Activated naive CD4-positive, alpha-beta T cell treated with anti-CD3 and anti-CD28 coated beads, Interleukin-2, amount 50 U/mL, for 72 hours (primary cell): ENCODE results near the gene HOXD13. TPM values are rescaled to one million over a fixed set of nuclear protein-coding genes. Genes with fewer than 3 reads are reported as not detected.
A peak's percentile ranks its signal among the peaks of the same experiment; 100 is the strongest.

ENCODE experiments used
- ATAC-seq, 2 donors: fragments of 150-1000 bp; cut with Tn5 transposase; 2 replicates each; pipeline ENCODE4 v1.10.0; 2021; ENCODE audit warnings: mild to moderate bottlenecking in 2 of 2, moderate library complexity in 2 of 2
- DNase-seq, 2 donors: peaks; one replicate each; pipeline ENCODE4 v3.0.0; 2021 to 2022; ENCODE audit warnings: low spot score in 2 of 2
- H3K27ac Mint-ChIP-seq, 2 donors: one replicate each; pipeline ENCODE4 v1.8.0; 2022; ENCODE audit warnings: mild to moderate bottlenecking in 2 of 2, mixed read lengths in 2 of 2
- H3K36me3 Mint-ChIP-seq, 2 donors: one replicate each; pipeline ENCODE4 v1.8.0; 2022; ENCODE audit warnings: mixed read lengths in 2 of 2
- H3K9me3 Mint-ChIP-seq, 2 donors: one replicate each; pipeline ENCODE4 v1.8.0; 2022; ENCODE audit warnings: mixed read lengths in 2 of 2
- total RNA-seq, 2 donors: library from RNA; stranded (reverse); gene quantifications; one replicate each; pipeline ENCODE4 v1.2.3, GENCODE V29; 2022

Gene HOXD13
- total RNA-seq, 2 donors from 2014 or later: not detected

GRCh38 chr2:176128982-176129796 lies 36.7 kb downstream of the HOXD13 start, which contains the start of gene HOXD8:
Gene HOXD8 (plus strand): TSS chr2:176129705. CDS start chr2:176130367, 662 bp downstream.
- peak within 1 kb of the TSS in 1 of 2 donors; percentile 77 for H3K27ac Mint-ChIP-seq
- H3K36me3 Mint-ChIP-seq: peaks cover 0 to 18% of the 10 kb centered on the region in 2 donors
- H3K9me3 Mint-ChIP-seq: no peaks in the 10 kb centered on the region
- DNase-seq (no peak), ATAC-seq (peak in 1 of 2 donors; percentile 33)

DNA sequence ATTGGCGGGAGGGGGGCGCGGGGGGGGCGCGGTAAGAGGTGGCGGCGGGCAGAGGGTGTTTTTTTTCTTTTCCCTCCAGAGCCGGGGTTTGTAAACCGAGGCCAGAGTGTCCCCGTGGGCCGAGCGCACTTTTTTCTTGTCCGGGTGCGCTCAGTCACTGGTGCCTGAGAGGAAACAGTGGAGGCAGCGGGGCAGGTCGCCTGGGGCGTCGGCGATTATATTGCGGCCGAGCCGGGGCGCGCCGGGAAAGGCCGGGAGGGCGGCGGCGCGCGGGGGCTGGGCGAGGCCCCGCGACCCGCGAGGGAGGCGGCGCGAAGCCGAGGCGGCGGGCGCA lies 37.3 kb downstream of the HOXD13 start:
- H3K9me3 Mint-ChIP-seq: no peaks in the 10 kb centered on the region
- DNase-seq: no peak
- ATAC-seq: peak in 1 of 2 donors; percentile 12
- peaks cover 0 to 22% of the 10 kb centered on the region in 2 donors for H3K36me3 Mint-ChIP-seq
- no peak overlapping the region for H3K27ac Mint-ChIP-seq

- peaks cover 3 to 28% of the 10 kb centered on the region in 2 donors for H3K36me3 Mint-ChIP-seq
- peak overlapping the region in 1 of 2 donors; percentile 55 for H3K27ac Mint-ChIP-seq
- ATAC-seq (peak in 1 of 2 donors; percentile 47), DNase-seq (no peak)
- H3K9me3 Mint-ChIP-seq: no peaks in the 10 kb centered on the region
Observed at GRCh38 chr2:176130147-176130956, 37.8 kb downstream of the HOXD13 start.

DNA sequence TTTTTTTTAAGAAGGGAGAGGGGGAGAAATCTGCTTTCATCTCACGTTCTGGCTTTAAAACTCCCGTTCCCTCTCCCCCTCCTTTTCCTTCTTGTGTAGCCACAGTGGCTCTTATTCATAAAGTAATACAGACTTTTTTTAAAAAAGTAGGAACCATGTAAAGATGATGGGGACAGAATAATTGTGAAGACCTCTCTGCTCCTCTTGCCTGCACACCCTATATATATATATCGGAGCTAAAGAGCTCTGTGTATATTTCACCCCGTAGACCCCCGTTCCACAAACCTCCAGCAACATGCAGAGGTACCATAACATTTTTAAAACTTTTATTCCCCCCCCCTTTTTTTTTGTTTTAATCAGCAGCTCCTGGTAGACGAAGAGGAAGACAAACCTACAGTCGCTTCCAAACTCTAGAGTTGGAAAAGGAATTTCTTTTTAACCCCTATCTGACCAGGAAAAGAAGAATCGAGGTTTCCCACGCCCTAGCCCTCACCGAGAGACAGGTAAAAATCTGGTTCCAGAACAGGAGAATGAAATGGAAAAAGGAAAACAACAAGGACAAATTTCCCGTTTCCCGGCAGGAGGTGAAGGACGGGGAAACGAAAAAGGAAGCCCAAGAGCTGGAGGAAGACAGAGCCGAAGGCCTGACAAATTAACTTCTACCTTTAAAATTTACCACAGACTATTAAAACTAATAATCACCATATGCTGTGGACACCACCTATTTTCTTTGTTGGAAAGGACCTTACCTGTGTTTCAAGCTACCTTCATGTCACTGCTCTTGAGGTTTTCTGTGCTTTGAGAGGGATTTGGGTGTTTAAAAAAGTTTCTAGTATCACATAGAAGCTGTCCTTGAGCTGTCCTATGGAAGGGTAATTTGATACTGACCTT lies 38.7 kb downstream of the HOXD13 start:
- no peak for ATAC-seq

DNA sequence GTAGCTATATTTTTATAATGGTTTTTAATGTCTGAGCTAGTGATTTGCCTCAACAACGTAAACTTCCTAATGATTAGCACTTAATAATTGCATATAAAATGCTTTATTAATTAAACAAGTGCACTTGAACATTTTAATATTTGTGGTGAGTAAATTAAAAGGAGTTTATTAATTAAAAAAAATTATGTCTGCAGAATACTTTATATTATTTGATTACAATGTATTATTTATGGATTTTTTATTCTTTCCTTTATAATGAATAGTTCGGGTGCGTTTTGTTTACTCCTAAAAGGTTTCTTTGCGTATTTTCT lies 39.3 kb downstream of the HOXD13 start:
- DNase-seq (no peak), ATAC-seq (no peak)
- Mint-ChIP-seq H3K27ac (no peak overlapping the region), H3K36me3 (peaks cover 8 to 33% of the 10 kb centered on the region in 2 donors), H3K9me3 (no peaks in the 10 kb centered on the region)

More for the DNA sequence above, 38.7 kb downstream of the HOXD13 start:
- no peaks in the 10 kb centered on the region for H3K9me3 Mint-ChIP-seq
- peaks cover 8 to 33% of the 10 kb centered on the region in 2 donors for H3K36me3 Mint-ChIP-seq
- no peak for DNase-seq
- H3K27ac Mint-ChIP-seq: peak overlapping the region in 1 of 2 donors; percentile 83

DNA sequence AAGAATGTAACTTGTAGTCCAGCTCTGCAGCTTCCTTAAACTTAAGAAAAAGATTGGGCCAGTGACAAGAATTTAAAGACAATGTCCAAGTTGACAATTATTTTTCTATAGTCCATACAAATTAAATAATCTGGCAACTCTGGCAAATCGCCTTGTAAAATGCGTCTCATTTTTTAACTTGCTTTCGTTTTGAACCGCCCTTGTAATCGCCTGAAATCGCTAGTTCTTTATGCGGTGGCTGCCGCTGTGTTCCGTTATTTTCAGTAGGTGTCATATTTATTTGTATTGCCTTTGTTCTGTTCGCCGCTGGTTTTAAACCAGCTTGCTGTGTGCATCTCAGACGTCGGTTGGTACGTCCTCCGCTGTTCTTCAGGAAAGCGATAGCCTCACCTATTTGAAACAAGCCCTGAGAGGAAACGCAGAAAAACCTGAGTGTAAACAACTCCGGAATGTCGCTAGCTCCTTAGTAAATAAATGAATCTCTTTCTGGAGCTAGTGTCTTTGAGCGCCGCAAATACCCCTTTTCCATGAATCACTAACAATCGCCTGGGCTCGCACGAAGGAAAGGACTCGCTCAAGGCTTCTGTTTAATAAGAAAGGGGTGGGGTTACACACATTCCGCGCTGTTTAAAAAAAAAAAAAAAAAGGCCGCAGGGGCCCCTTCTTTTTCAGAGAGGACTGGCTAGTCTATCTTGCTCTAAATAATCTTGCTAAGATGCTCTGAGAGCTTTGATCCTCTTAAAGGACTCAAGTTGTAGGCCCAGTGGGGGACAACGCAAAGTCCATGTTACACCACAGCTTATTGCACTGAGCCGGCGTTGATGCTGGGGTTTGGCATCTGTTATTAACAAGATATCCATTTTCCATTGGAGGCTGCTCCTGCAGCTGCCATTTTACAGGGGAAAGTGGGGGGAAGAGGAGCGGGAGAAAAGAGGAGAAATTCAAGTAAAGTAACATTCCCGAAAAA lies 40.0 kb downstream of the HOXD13 start:
- peaks cover 8 to 34% of the 10 kb centered on the region in 2 donors for H3K36me3 Mint-ChIP-seq
- H3K27ac Mint-ChIP-seq: no peak overlapping the region
- no peak for DNase-seq
- ATAC-seq: no peak
- no peaks in the 10 kb centered on the region for H3K9me3 Mint-ChIP-seq

DNA sequence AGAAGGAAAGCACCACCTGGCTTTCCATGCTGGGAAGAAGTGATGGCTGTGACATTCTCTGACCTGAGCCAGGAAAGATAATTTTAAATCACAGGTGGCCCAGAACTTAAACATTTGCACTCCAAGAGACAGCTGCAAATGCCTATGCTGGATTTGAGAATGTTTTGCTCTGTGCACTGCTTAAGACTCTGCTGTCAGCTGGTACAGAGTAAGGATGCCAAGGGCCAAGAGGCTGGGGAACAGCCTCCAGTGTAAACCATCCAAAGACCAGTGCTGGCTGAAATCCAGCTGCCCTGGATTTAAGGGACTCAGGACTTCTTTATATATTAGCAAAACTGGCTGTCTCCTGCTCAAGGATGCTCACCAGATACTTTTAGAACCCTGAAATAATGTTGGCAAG lies 40.9 kb downstream of the HOXD13 start:
- Mint-ChIP-seq H3K36me3 (peaks cover 14 to 38% of the 10 kb centered on the region in 2 donors), H3K27ac (no peak overlapping the region), H3K9me3 (peaks cover 0 to 2% of the 10 kb centered on the region in 2 donors)
- ATAC-seq (no peak), DNase-seq (no peak)

DNA sequence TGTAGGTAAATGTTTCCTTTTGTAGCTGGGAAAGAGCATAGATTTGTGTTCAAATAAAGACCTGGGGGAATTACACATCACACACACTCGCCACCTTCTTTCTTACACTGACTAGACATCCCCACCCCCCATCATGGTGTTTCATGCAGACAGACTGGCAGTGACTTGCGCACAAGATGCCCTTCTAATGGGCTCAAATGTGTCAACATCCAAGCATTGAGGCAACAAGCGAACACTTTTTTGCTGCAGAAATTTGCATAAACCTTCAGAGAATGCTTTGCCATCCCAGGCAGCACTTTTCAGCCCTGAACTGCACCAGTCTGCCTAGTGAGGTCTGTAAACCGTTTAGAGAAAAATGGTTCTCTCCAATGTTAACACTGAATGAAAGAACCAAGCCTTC lies 41.5 kb downstream of the HOXD13 start:
- Mint-ChIP-seq H3K36me3 (peaks cover 21 to 44% of the 10 kb centered on the region in 2 donors), H3K27ac (no peak overlapping the region), H3K9me3 (peaks cover 0 to 3% of the 10 kb centered on the region in 2 donors)
- no peak for DNase-seq
- ATAC-seq: no peak

GRCh38 chr2:176135035-176135440 lies 42.5 kb downstream of the HOXD13 start:
- no peak for DNase-seq
- Mint-ChIP-seq H3K9me3 (peaks cover 0 to 3% of the 10 kb centered on the region in 2 donors), H3K36me3 (peaks cover 24 to 47% of the 10 kb centered on the region in 2 donors), H3K27ac (no peak overlapping the region)
- no peak for ATAC-seq

GRCh38 chr2:176136374-176137251 lies 44.1 kb downstream of the HOXD13 start:
- ATAC-seq (no peak), DNase-seq (no peak)
- Mint-ChIP-seq H3K36me3 (peaks cover 24 to 55% of the 10 kb centered on the region in 2 donors), H3K27ac (no peak overlapping the region), H3K9me3 (peaks cover 0 to 3% of the 10 kb centered on the region in 2 donors)

DNA sequence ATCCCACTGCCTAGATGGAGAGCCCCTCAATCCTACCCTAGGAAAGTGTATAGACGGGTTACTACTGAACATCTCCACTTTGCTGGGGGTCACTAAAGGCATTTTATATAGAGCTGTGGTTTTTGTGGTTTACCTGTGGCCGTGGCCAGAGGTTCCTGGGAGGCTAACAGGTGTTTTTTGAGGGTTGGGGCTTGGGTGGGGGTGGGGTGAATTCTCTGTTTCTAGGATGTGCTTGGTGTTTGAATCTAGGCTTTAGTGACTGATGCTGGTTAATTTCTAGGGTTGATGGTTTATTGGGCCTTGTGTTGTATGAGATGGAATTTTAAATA lies 44.7 kb downstream of the HOXD13 start:
- DNase-seq (no peak), ATAC-seq (no peak)
- peaks cover 0 to 3% of the 10 kb centered on the region in 2 donors for H3K9me3 Mint-ChIP-seq
- peaks cover 24 to 55% of the 10 kb centered on the region in 2 donors for H3K36me3 Mint-ChIP-seq
- H3K27ac Mint-ChIP-seq: no peak overlapping the region

GRCh38 chr2:176137906-176138305 lies 45.4 kb downstream of the HOXD13 start:
- H3K27ac Mint-ChIP-seq: no peak overlapping the region
- no peak for DNase-seq
- no peak for ATAC-seq
- peaks cover 24 to 48% of the 10 kb centered on the region in 2 donors for H3K36me3 Mint-ChIP-seq
- H3K9me3 Mint-ChIP-seq: peaks cover 0 to 3% of the 10 kb centered on the region in 2 donors

- no peak for ATAC-seq
- peaks cover 24 to 46% of the 10 kb centered on the region in 2 donors for H3K36me3 Mint-ChIP-seq
- no peak for DNase-seq
- peaks cover 0 to 3% of the 10 kb centered on the region in 2 donors for H3K9me3 Mint-ChIP-seq
- H3K27ac Mint-ChIP-seq: no peak overlapping the region
Observed at GRCh38 chr2:176138526-176138922, 46.0 kb downstream of the HOXD13 start.

DNA sequence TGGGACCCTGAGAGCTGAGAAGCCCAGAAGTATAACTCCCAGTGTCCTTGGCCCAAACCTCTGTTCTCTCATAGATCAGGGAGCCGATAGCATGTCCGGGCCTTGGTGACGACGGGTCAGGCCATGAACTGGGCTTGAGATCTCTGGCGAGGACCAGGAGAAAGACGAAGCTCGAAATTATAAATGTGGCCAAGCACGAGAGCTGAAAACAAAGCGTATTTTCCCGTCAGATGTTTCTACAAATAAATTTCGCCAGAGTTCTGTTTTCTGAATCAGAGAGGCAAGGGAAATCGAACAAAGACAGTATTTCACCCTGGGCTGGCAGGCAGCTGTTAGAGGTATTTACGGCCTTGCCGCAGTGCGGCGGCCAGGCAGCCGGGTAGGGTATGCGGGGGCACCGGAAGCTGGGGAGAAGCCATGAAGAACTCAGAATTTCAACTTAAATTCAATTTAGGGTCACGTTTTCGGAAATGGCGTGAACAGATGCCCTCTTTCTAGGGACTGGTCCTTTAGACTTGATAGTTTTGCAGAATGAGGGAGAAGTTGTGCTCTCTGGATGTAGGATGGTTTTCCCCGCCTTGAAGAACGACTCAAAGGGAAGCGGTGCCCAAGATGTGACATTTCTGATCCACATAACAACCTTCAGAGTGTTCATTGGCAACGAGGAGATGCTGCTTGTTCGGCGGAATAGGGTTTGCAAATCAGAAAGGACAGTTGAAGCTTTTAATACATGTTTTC lies 46.6 kb downstream of the HOXD13 start:
- peak overlapping the region in 1 of 2 donors; percentile 55 for H3K27ac Mint-ChIP-seq
- no peak for ATAC-seq
- DNase-seq: no peak
- H3K9me3 Mint-ChIP-seq: peaks cover 0 to 3% of the 10 kb centered on the region in 2 donors
- H3K36me3 Mint-ChIP-seq: peaks cover 24 to 44% of the 10 kb centered on the region in 2 donors
